ENCODE results near the gene GTF2F2.

DNA sequence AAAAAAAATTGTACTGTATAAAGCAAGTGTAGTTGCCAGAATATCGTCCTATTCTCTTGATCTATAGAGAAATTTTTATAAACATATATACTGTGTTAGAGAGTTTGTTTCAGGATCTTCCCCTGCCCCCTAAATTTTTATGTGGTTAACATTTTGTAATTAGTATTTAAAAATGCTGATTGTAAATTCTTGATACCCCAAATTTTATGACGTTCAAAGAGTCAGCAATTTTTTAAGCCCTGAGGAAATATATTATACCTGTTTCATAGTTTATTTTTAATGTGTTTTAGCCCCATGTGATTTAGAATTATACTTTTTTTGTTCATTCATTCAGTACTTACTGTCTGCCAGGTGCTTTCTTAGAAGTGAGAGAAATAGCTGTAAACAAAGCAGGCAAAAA lies 87.8 kb downstream of the GTF2F2 start:
- TF ChIP-seq, protein P1, sequence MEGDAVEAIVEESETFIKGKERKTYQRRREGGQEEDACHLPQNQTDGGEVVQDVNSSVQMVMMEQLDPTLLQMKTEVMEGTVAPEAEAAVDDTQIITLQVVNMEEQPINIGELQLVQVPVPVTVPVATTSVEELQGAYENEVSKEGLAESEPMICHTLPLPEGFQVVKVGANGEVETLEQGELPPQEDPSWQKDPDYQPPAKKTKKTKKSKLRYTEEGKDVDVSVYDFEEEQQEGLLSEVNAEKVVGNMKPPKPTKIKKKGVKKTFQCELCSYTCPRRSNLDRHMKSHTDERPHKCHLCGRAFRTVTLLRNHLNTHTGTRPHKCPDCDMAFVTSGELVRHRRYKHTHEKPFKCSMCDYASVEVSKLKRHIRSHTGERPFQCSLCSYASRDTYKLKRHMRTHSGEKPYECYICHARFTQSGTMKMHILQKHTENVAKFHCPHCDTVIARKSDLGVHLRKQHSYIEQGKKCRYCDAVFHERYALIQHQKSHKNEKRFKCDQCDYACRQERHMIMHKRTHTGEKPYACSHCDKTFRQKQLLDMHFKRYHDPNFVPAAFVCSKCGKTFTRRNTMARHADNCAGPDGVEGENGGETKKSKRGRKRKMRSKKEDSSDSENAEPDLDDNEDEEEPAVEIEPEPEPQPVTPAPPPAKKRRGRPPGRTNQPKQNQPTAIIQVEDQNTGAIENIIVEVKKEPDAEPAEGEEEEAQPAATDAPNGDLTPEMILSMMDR (IDR thresholded peaks at IDR 0.05; ENCODE audit: insufficient read depth, low read length), result no peak
- no peak for TF ChIP-seq POLR2AphosphoS5 (IDR thresholded peaks at IDR 0.05; ENCODE audit: low read depth)
- TF ChIP-seq, protein P2, sequence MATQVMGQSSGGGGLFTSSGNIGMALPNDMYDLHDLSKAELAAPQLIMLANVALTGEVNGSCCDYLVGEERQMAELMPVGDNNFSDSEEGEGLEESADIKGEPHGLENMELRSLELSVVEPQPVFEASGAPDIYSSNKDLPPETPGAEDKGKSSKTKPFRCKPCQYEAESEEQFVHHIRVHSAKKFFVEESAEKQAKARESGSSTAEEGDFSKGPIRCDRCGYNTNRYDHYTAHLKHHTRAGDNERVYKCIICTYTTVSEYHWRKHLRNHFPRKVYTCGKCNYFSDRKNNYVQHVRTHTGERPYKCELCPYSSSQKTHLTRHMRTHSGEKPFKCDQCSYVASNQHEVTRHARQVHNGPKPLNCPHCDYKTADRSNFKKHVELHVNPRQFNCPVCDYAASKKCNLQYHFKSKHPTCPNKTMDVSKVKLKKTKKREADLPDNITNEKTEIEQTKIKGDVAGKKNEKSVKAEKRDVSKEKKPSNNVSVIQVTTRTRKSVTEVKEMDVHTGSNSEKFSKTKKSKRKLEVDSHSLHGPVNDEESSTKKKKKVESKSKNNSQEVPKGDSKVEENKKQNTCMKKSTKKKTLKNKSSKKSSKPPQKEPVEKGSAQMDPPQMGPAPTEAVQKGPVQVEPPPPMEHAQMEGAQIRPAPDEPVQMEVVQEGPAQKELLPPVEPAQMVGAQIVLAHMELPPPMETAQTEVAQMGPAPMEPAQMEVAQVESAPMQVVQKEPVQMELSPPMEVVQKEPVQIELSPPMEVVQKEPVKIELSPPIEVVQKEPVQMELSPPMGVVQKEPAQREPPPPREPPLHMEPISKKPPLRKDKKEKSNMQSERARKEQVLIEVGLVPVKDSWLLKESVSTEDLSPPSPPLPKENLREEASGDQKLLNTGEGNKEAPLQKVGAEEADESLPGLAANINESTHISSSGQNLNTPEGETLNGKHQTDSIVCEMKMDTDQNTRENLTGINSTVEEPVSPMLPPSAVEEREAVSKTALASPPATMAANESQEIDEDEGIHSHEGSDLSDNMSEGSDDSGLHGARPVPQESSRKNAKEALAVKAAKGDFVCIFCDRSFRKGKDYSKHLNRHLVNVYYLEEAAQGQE (IDR thresholded peaks at IDR 0.05; ENCODE audit: insufficient replicate concordance, low read depth), result no peak
